H9 (cell line): Measurements from ENCODE around the gene ATG101. TPM values are rescaled to one million over a fixed set of nuclear protein-coding genes. Genes with fewer than 3 reads are reported as not detected.

Experiments
- DNase-seq: peaks from one replicate; pipeline ENCODE4 v3.0.0-alpha.2; 2017
- H2AFZ ChIP-seq: one replicate; pipeline ENCODE4 v1.6.1; 2013; ENCODE audit warnings: mild to moderate bottlenecking, low read length, control low read depth, moderate library complexity
- H2AK5ac ChIP-seq: 2 replicates; pipeline ENCODE4 v1.6.1; 2013; ENCODE audit warnings: low read length, control low read depth, mixed read lengths; ENCODE audit not compliant: insufficient read length
- H2BK120ac ChIP-seq: one replicate; pipeline ENCODE4 v1.6.1; 2013; ENCODE audit warnings: low read depth, mild to moderate bottlenecking, low read length, control low read depth, inconsistent platforms; ENCODE audit not compliant: poor library complexity, severe bottlenecking
- H2BK12ac ChIP-seq: 2 replicates; pipeline ENCODE4 v1.6.1; 2013; ENCODE audit warnings: low read length, control low read depth, mixed read lengths, low read depth; ENCODE audit not compliant: insufficient read length
- H2BK15ac ChIP-seq: 2 replicates; pipeline ENCODE4 v1.6.1; 2013; ENCODE audit warnings: low read depth, low read length, control low read depth
- H2BK20ac ChIP-seq: one replicate; pipeline ENCODE4 v1.6.1; 2013; ENCODE audit warnings: low read depth, mild to moderate bottlenecking, low read length, control low read depth, inconsistent platforms; ENCODE audit not compliant: poor library complexity, severe bottlenecking
- H2BK5ac ChIP-seq: 2 replicates; pipeline ENCODE4 v1.6.1; 2013; ENCODE audit warnings: low read length, control low read depth, mixed read lengths; ENCODE audit not compliant: insufficient read length
- H3K14ac ChIP-seq: 2 replicates; pipeline ENCODE4 v1.6.1; 2013; ENCODE audit warnings: low read length, control low read depth; ENCODE audit not compliant: insufficient read depth
- H3K18ac ChIP-seq: 2 replicates; pipeline ENCODE4 v1.6.1; 2013; ENCODE audit warnings: low read depth, mild to moderate bottlenecking, mixed read lengths, low read length, control low read depth; ENCODE audit not compliant: insufficient read length
- H3K23ac ChIP-seq: 2 replicates; pipeline ENCODE4 v1.6.1; 2013; ENCODE audit warnings: low read length, control low read depth, mixed read lengths, low read depth; ENCODE audit not compliant: insufficient read length
- H3K23me2 ChIP-seq: 2 replicates; pipeline ENCODE4 v1.6.1; 2013; ENCODE audit warnings: low read depth, mild to moderate bottlenecking, mixed read lengths, low read length, control low read depth; ENCODE audit not compliant: insufficient read length, poor library complexity, severe bottlenecking
- H3K27ac ChIP-seq: 2 replicates; pipeline ENCODE4 v1.5.1; 2013; ENCODE audit warnings: low read length, control low read depth, mixed read lengths, low read depth; ENCODE audit not compliant: insufficient read length
- H3K27me3 ChIP-seq: 2 replicates; pipeline ENCODE4 v1.6.1; 2013; ENCODE audit warnings: low read length, control low read depth, inconsistent platforms; ENCODE audit not compliant: insufficient read depth
- H3K4ac ChIP-seq: 2 replicates; pipeline ENCODE4 v1.6.1; 2013; ENCODE audit warnings: low read depth, mild to moderate bottlenecking, control low read depth, inconsistent platforms, low read length, moderate library complexity
- H3K4me1 ChIP-seq: 2 replicates; pipeline ENCODE4 v1.6.1; 2013; ENCODE audit warnings: low read length, control low read depth, inconsistent platforms; ENCODE audit not compliant: insufficient read depth
- H3K4me2 ChIP-seq: 2 replicates; pipeline ENCODE4 v1.6.1; 2013; ENCODE audit warnings: low read length, control low read depth, mixed read lengths; ENCODE audit not compliant: insufficient read length, insufficient read depth
- H3K56ac ChIP-seq: 2 replicates; pipeline ENCODE4 v1.6.1; 2013; ENCODE audit warnings: low read depth, mild to moderate bottlenecking, mixed read lengths, low read length, control low read depth; ENCODE audit not compliant: insufficient read length
- H3K79me1 ChIP-seq: 2 replicates; pipeline ENCODE4 v1.6.1; 2013; ENCODE audit warnings: low read depth, mild to moderate bottlenecking, moderate library complexity, low read length, control low read depth, inconsistent platforms; ENCODE audit not compliant: insufficient read depth, poor library complexity, severe bottlenecking
- H3K79me2 ChIP-seq: 2 replicates; pipeline ENCODE4 v1.6.1; 2013; ENCODE audit warnings: low read length, control low read depth, inconsistent platforms; ENCODE audit not compliant: insufficient read depth
- H3K9ac ChIP-seq: 2 replicates; pipeline ENCODE4 v1.6.1; 2013; ENCODE audit warnings: low read length, control low read depth, mixed read lengths; ENCODE audit not compliant: insufficient read length; ENCODE audit errors: extremely low read depth
- H3K9me3 ChIP-seq: one replicate; pipeline ENCODE4 v1.6.1; 2013; ENCODE audit warnings: low read depth, low read length, inconsistent platforms; ENCODE audit not compliant: control insufficient read depth
- H3T11ph ChIP-seq: one replicate; pipeline ENCODE4 v1.6.1; 2013; ENCODE audit warnings: mild to moderate bottlenecking, low read length, control low read depth, inconsistent platforms
- H4K20me1 ChIP-seq: one replicate; pipeline ENCODE4 v1.6.1; 2013; ENCODE audit not compliant: control insufficient read depth, insufficient read length, insufficient read depth
- H4K5ac ChIP-seq: 2 replicates; pipeline ENCODE4 v1.6.1; 2013; ENCODE audit warnings: low read depth, mild to moderate bottlenecking, mixed read lengths, low read length, control low read depth; ENCODE audit not compliant: insufficient read length
- H4K8ac ChIP-seq: replicated peaks from 2 replicates; pipeline ENCODE4 v1.6.1; 2013; ENCODE audit warnings: low read length, control low read depth, mixed read lengths, low read depth; ENCODE audit not compliant: insufficient read length
- H4K91ac ChIP-seq: 2 replicates; pipeline ENCODE4 v1.6.1; 2013; ENCODE audit warnings: low read depth, mild to moderate bottlenecking, moderate library complexity, mixed read lengths, low read length, control low read depth; ENCODE audit not compliant: insufficient read length
- H3K27ac Mint-ChIP-seq, 3 experiments: 2 replicates in 2 of 3; 3 replicates in 1 of 3; pipeline ENCODE4 v1.8.0; 2020 to 2021; ENCODE audit warnings: mixed read lengths in 3 of 3, mild to moderate bottlenecking in 1 of 3, moderate library complexity in 1 of 3
- H3K27me3 Mint-ChIP-seq: 2 replicates; pipeline ENCODE4 v1.8.0; 2021; ENCODE audit warnings: low read depth, mild to moderate bottlenecking, moderate library complexity, mixed read lengths
- H3K36me3 Mint-ChIP-seq, 3 experiments: 2 replicates in 2 of 3; 3 replicates in 1 of 3; pipeline ENCODE4 v1.8.0; 2020 to 2021; ENCODE audit warnings: low read depth in 3 of 3, mixed read lengths in 3 of 3; ENCODE audit not compliant: insufficient read depth in 1 of 3
- H3K4me1 Mint-ChIP-seq, 2 experiments: 2 replicates each; pipeline ENCODE4 v1.8.0; 2020; ENCODE audit warnings: mixed read lengths in 2 of 2
- H3K4me3 Mint-ChIP-seq, 2 experiments: 2 replicates in 1 of 2; 3 replicates in 1 of 2; pipeline ENCODE4 v1.8.0; 2020 to 2021; ENCODE audit warnings: mild to moderate bottlenecking in 2 of 2, mixed read lengths in 2 of 2, moderate library complexity in 1 of 2
- H3K9me3 Mint-ChIP-seq, 2 experiments: 2 replicates in 1 of 2; 3 replicates in 1 of 2; pipeline ENCODE4 v1.8.0; 2020; ENCODE audit warnings: mild to moderate bottlenecking in 2 of 2, mixed read lengths in 2 of 2, moderate library complexity in 1 of 2
- CTCF ChIP-seq: fragments of 200-600 bp; sonication (generic); conservative IDR thresholded peaks from 3 replicates; pipeline ENCODE4 v1.8.0; 2021; ENCODE audit warnings: antibody characterized with exemption, mild to moderate bottlenecking
- WGBS: extraction: QIAGEN DNeasy Blood & Tissue Kit; methylation state at CpG from one replicate; pipeline ENCODE4 v1.1.7; 2013; ENCODE audit warnings: missing lambda C conversion rate, low lambda C conversion rate, mixed read lengths; ENCODE audit not compliant: insufficient read length; ENCODE audit errors: extremely low coverage; 5-methylcytosine and 5-hydroxymethylcytosine counted together
- total RNA-seq: library from RNA; stranded (reverse); gene quantifications from 2 replicates; pipeline ENCODE4 v1.2.1, GENCODE V29; 2021

ATG101 gene
- total RNA-seq, 1 experiment from 2014 or later, result 58.3 TPM

GRCh38 chr12:52059582-52060497, 9.9 kb upstream of the ATG101 start:
- Histone ChIP-seq H2BK15ac (no peak overlapping the region), H4K20me1 (no peaks in the 10 kb centered on the region), H3K4me2 (no peak overlapping the region), H3K27ac (no peak overlapping the region), H3K4me1 (no peaks in the 10 kb centered on the region), H3K79me2 (no peaks in the 10 kb centered on the region), H3K18ac (no peak overlapping the region), H3T11ph (no peak overlapping the region), H4K5ac (no peak overlapping the region), H2BK120ac (no peak overlapping the region), H2BK12ac (no peak overlapping the region), H3K23me2 (no peaks in the 10 kb centered on the region), H3K14ac (no peak overlapping the region), H2BK5ac (no peak overlapping the region), H3K9me3 (no peaks in the 10 kb centered on the region), H3K23ac (no peak overlapping the region), H2AK5ac (no peak overlapping the region), H3K56ac (no peak overlapping the region), H3K27me3 (no peaks in the 10 kb centered on the region), H3K79me1 (no peaks in the 10 kb centered on the region), H3K4ac (no peak overlapping the region), H2AFZ (no peak overlapping the region), H3K9ac (no peak overlapping the region), H4K91ac (no peak overlapping the region), H4K8ac (no peak overlapping the region), H2BK20ac (no peak overlapping the region)
- peak overlapping the region in 1 of 3 experiments; percentile 20; a peak in 1 of 7 replicates for H3K27ac Mint-ChIP-seq
- TF ChIP-seq CTCF, result no peak
- peaks cover 0 to 24% (median 22%) of the 10 kb centered on the region in 3 experiments; a peak in 5 of 7 replicates for H3K36me3 Mint-ChIP-seq
- DNase-seq, result no peak
- no peaks in the 10 kb centered on the region for H3K9me3 Mint-ChIP-seq
- WGBS, result no CpG with 5 or more reads among the region's 12 CpGs
- peaks cover 0 to 7% of the 10 kb centered on the region in 2 experiments; a peak in 1 of 4 replicates for H3K4me1 Mint-ChIP-seq
- no peak overlapping the region for H3K4me3 Mint-ChIP-seq
- H3K27me3 Mint-ChIP-seq, result peaks cover 7% of the 10 kb centered on the region
